Activated naive CD8-positive, alpha-beta T cell (primary cell): ENCODE data around the gene TKTL1.
"Not testable (repeated sequence)": the region's sequence is repeated elsewhere in the genome, so short reads cannot be mapped to it uniquely, and the experiment has no call there.

Source experiments
- H3K27ac Mint-ChIP-seq: one replicate; pipeline ENCODE4 v1.8.0; 2021; ENCODE audit warnings: mixed read lengths
- H3K27me3 Mint-ChIP-seq: one replicate; pipeline ENCODE4 v1.8.0; 2021; ENCODE audit warnings: mixed read lengths
- H3K36me3 Mint-ChIP-seq: one replicate; pipeline ENCODE4 v1.8.0; 2021; ENCODE audit warnings: mixed read lengths
- H3K4me1 Mint-ChIP-seq: one replicate; pipeline ENCODE4 v1.8.0; 2021; ENCODE audit warnings: low read depth, mixed read lengths
- H3K4me3 Mint-ChIP-seq: one replicate; pipeline ENCODE4 v1.8.0; 2021; ENCODE audit warnings: mild to moderate bottlenecking, mixed read lengths
- H3K9me3 Mint-ChIP-seq: one replicate; pipeline ENCODE4 v1.8.0; 2021; ENCODE audit warnings: low read depth, mixed read lengths

The TKTL1 gene

GRCh38 chrX:154323537-154323936 is 27.9 kb downstream of the TKTL1 start:
- Mint-ChIP-seq H3K27me3 (no peaks in the 10 kb centered on the region), H3K4me3 (no peak overlapping the region), H3K9me3 (no peaks in the 10 kb centered on the region), H3K36me3 (no peaks in the 10 kb centered on the region), H3K27ac (no peak overlapping the region), H3K4me1 (peaks cover 51% of the 10 kb centered on the region)

GRCh38 chrX:154325541-154325940 is 29.9 kb downstream of the TKTL1 start:
- Mint-ChIP-seq H3K4me3 (no peak overlapping the region), H3K9me3 (no peaks in the 10 kb centered on the region), H3K27me3 (no peaks in the 10 kb centered on the region), H3K27ac (no peak overlapping the region), H3K36me3 (no peaks in the 10 kb centered on the region), H3K4me1 (peaks cover 59% of the 10 kb centered on the region)

GRCh38 chrX:154327038-154327820 is 31.6 kb downstream of the TKTL1 start:
- H3K36me3 Mint-ChIP-seq: no peaks in the 10 kb centered on the region
- H3K4me1 Mint-ChIP-seq: peaks cover 45% of the 10 kb centered on the region
- H3K4me3 Mint-ChIP-seq: peak overlapping the region; percentile 76
- H3K27me3 Mint-ChIP-seq: no peaks in the 10 kb centered on the region
- H3K27ac Mint-ChIP-seq: peak overlapping the region; percentile 75
- H3K9me3 Mint-ChIP-seq: no peaks in the 10 kb centered on the region

- Mint-ChIP-seq H3K27ac (peak overlapping the region; percentile 50), H3K4me3 (no peak overlapping the region), H3K9me3 (no peaks in the 10 kb centered on the region), H3K4me1 (peaks cover 47% of the 10 kb centered on the region), H3K27me3 (no peaks in the 10 kb centered on the region), H3K36me3 (no peaks in the 10 kb centered on the region)
Observed at GRCh38 chrX:154328646-154329045, 33.1 kb downstream of the TKTL1 start.

GRCh38 chrX:154329294-154329693 is 33.7 kb downstream of the TKTL1 start:
- H3K4me3 Mint-ChIP-seq: no peak overlapping the region
- H3K4me1 Mint-ChIP-seq: peaks cover 54% of the 10 kb centered on the region
- H3K27me3 Mint-ChIP-seq: no peaks in the 10 kb centered on the region
- H3K27ac Mint-ChIP-seq: no peak overlapping the region
- H3K9me3 Mint-ChIP-seq: no peaks in the 10 kb centered on the region
- no peaks in the 10 kb centered on the region for H3K36me3 Mint-ChIP-seq

- H3K4me3 Mint-ChIP-seq: no peak overlapping the region
- H3K4me1 Mint-ChIP-seq: peaks cover 36% of the 10 kb centered on the region
- no peaks in the 10 kb centered on the region for H3K9me3 Mint-ChIP-seq
- no peak overlapping the region for H3K27ac Mint-ChIP-seq
- H3K36me3 Mint-ChIP-seq: no peaks in the 10 kb centered on the region
- no peaks in the 10 kb centered on the region for H3K27me3 Mint-ChIP-seq
Observed at GRCh38 chrX:154332561-154332960, 37.0 kb downstream of the TKTL1 start.

- H3K36me3 Mint-ChIP-seq: no peaks in the 10 kb centered on the region
- no peak overlapping the region for H3K4me3 Mint-ChIP-seq
Observed at GRCh38 chrX:154333116-154333515, 37.5 kb downstream of the TKTL1 start.

GRCh38 chrX:154333837-154334271 is 38.3 kb downstream of the TKTL1 start:
- Mint-ChIP-seq H3K9me3 (no peaks in the 10 kb centered on the region), H3K36me3 (no peaks in the 10 kb centered on the region), H3K27me3 (no peaks in the 10 kb centered on the region), H3K27ac (peak overlapping the region; percentile 81), H3K4me1 (peaks cover 26% of the 10 kb centered on the region), H3K4me3 (peak overlapping the region; percentile 40)

More at GRCh38 chrX:154333116-154333515, 37.5 kb downstream of the TKTL1 start:
- no peaks in the 10 kb centered on the region for H3K9me3 Mint-ChIP-seq
- peaks cover 31% of the 10 kb centered on the region for H3K4me1 Mint-ChIP-seq
- no peaks in the 10 kb centered on the region for H3K27me3 Mint-ChIP-seq
- no peak overlapping the region for H3K27ac Mint-ChIP-seq

GRCh38 chrX:154334496-154334895 is 38.9 kb downstream of the TKTL1 start:
- no peaks in the 10 kb centered on the region for H3K36me3 Mint-ChIP-seq
- H3K9me3 Mint-ChIP-seq: no peaks in the 10 kb centered on the region
- no peaks in the 10 kb centered on the region for H3K27me3 Mint-ChIP-seq
- peak overlapping the region; percentile 81 for H3K27ac Mint-ChIP-seq
- H3K4me1 Mint-ChIP-seq: peaks cover 22% of the 10 kb centered on the region
- peak overlapping the region; percentile 40 for H3K4me3 Mint-ChIP-seq

GRCh38 chrX:154341399-154342298 is 46.1 kb downstream of the TKTL1 start:
- H3K9me3 Mint-ChIP-seq, H3K36me3 Mint-ChIP-seq, H3K4me1 Mint-ChIP-seq, H3K4me3 Mint-ChIP-seq, H3K27ac Mint-ChIP-seq, H3K27me3 Mint-ChIP-seq: not testable (repeated sequence)

- H3K4me3 Mint-ChIP-seq, H3K36me3 Mint-ChIP-seq, H3K27ac Mint-ChIP-seq, H3K4me1 Mint-ChIP-seq, H3K27me3 Mint-ChIP-seq, H3K9me3 Mint-ChIP-seq: not testable (repeated sequence)
Observed at GRCh38 chrX:154343063-154343462, 47.5 kb downstream of the TKTL1 start.

GRCh38 chrX:154343620-154344019 is 48.0 kb downstream of the TKTL1 start:
- H3K4me1 Mint-ChIP-seq: peaks cover 10% of the 10 kb centered on the region
- not testable (repeated sequence) for H3K4me3 Mint-ChIP-seq, H3K27ac Mint-ChIP-seq, H3K9me3 Mint-ChIP-seq, H3K36me3 Mint-ChIP-seq, H3K27me3 Mint-ChIP-seq

GRCh38 chrX:154348114-154348531 is 52.5 kb downstream of the TKTL1 start:
- Mint-ChIP-seq H3K4me1 (peaks cover 23% of the 10 kb centered on the region), H3K27ac (peak overlapping the region; percentile 34), H3K4me3 (no peak overlapping the region), H3K36me3 (no peaks in the 10 kb centered on the region), H3K9me3 (no peaks in the 10 kb centered on the region), H3K27me3 (no peaks in the 10 kb centered on the region)

GRCh38 chrX:154348646-154349358 is 53.2 kb downstream of the TKTL1 start:
- Mint-ChIP-seq H3K27me3 (no peaks in the 10 kb centered on the region), H3K27ac (no peak overlapping the region), H3K4me1 (peaks cover 29% of the 10 kb centered on the region), H3K4me3 (no peak overlapping the region), H3K36me3 (no peaks in the 10 kb centered on the region), H3K9me3 (no peaks in the 10 kb centered on the region)
